WTC11 (cell line): ENCODE data around the gene GNAL. TPM values are rescaled to one million over a fixed set of nuclear protein-coding genes. Genes with fewer than 3 reads are reported as not detected.
A peak's percentile ranks its signal among the peaks of the same experiment; 100 is the strongest.

Experiments used
- AR ChIP-seq: fragments of 250-450 bp; sonication (Bioruptor Pico); IDR thresholded peaks from 2 replicates; pipeline ENCODE4 v1.9.0; 2021; ENCODE audit warnings: mild to moderate bottlenecking
- ARID4B ChIP-seq: sonication (generic); formaldehyde crosslinking; IDR thresholded peaks from 2 replicates; pipeline ENCODE4 v1.8.0; 2023; ENCODE audit warnings: missing genetic modification reagents, mild to moderate bottlenecking, borderline replicate concordance
- ATF3 ChIP-seq: sonication (generic); formaldehyde crosslinking; conservative IDR thresholded peaks from 2 replicates; pipeline ENCODE4 v1.8.1; 2022; ENCODE audit warnings: mild to moderate bottlenecking, missing genetic modification reagents
- ATF6 ChIP-seq: sonication (generic); formaldehyde crosslinking; IDR thresholded peaks from 2 replicates; pipeline ENCODE4 v1.8.1; 2023; ENCODE audit warnings: mild to moderate bottlenecking, missing genetic modification reagents
- CBFB ChIP-seq: sonication (generic); formaldehyde crosslinking; IDR thresholded peaks from 2 replicates; pipeline ENCODE4 v1.8.1; 2022; ENCODE audit warnings: mild to moderate bottlenecking, low read depth, missing genetic modification reagents
- CREB1 ChIP-seq: sonication (generic); formaldehyde crosslinking; IDR thresholded peaks from 2 replicates; pipeline ENCODE4 v1.8.0; 2023; ENCODE audit warnings: mild to moderate bottlenecking, missing genetic modification reagents
- CREM ChIP-seq: sonication (generic); formaldehyde crosslinking; IDR thresholded peaks from 2 replicates; pipeline ENCODE4 v1.8.1; 2022; ENCODE audit warnings: mild to moderate bottlenecking, missing genetic modification reagents, moderate library complexity
- EMX1 ChIP-seq: fragments of 250-450 bp; sonication (Bioruptor Pico); IDR thresholded peaks from 2 replicates; pipeline ENCODE4 v1.8.0; 2021; ENCODE audit warnings: mild to moderate bottlenecking
- ETV6 ChIP-seq: sonication (generic); formaldehyde crosslinking; IDR thresholded peaks from 2 replicates; pipeline ENCODE4 v1.8.1; 2022; ENCODE audit warnings: mild to moderate bottlenecking, missing genetic modification reagents
- FOXJ3 ChIP-seq: sonication (generic); formaldehyde crosslinking; IDR thresholded peaks from 2 replicates; pipeline ENCODE4 v1.9.0; 2021; ENCODE audit warnings: missing genetic modification reagents, mild to moderate bottlenecking, borderline replicate concordance
- FOXP4 ChIP-seq: sonication (generic); formaldehyde crosslinking; IDR thresholded peaks from 2 replicates; pipeline ENCODE4 v1.8.0; 2022; ENCODE audit warnings: mild to moderate bottlenecking, missing genetic modification reagents
- HMGA2 ChIP-seq: fragments of 250-450 bp; sonication (Bioruptor Pico); IDR thresholded peaks from 2 replicates; pipeline ENCODE4 v1.4.0; 2021; ENCODE audit warnings: mild to moderate bottlenecking, moderate library complexity
- HMGXB4 ChIP-seq: sonication (generic); formaldehyde crosslinking; IDR thresholded peaks from 2 replicates; pipeline ENCODE4 v1.8.1; 2023; ENCODE audit warnings: mild to moderate bottlenecking, moderate library complexity, missing genetic modification reagents
- IRF1 ChIP-seq: sonication (generic); formaldehyde crosslinking; IDR thresholded peaks from 2 replicates; pipeline ENCODE4 v1.8.0; 2023; ENCODE audit warnings: missing genetic modification reagents
- MYBL2 ChIP-seq: sonication (generic); formaldehyde crosslinking; IDR thresholded peaks from 2 replicates; pipeline ENCODE4 v1.8.1; 2023; ENCODE audit warnings: mild to moderate bottlenecking, moderate library complexity, missing genetic modification reagents
- NR1H2 ChIP-seq: sonication (generic); formaldehyde crosslinking; IDR thresholded peaks from 2 replicates; pipeline ENCODE4 v1.9.0; 2021; ENCODE audit warnings: mild to moderate bottlenecking, moderate library complexity, missing genetic modification reagents
- OVOL2 ChIP-seq: fragments of 250-450 bp; sonication (Bioruptor Pico); IDR thresholded peaks from 2 replicates; pipeline ENCODE4 v1.9.0; 2021; ENCODE audit warnings: mild to moderate bottlenecking, borderline replicate concordance
- RORB ChIP-seq: fragments of 250-450 bp; sonication (Bioruptor Pico); IDR thresholded peaks from 2 replicates; pipeline ENCODE4 v1.9.0; 2021; ENCODE audit warnings: mild to moderate bottlenecking
- TEAD1 ChIP-seq: sonication (generic); formaldehyde crosslinking; IDR thresholded peaks from 2 replicates; pipeline ENCODE4 v1.8.0; 2022; ENCODE audit warnings: mild to moderate bottlenecking, missing genetic modification reagents
- ZBTB21 ChIP-seq: sonication (generic); formaldehyde crosslinking; IDR thresholded peaks from 2 replicates; pipeline ENCODE4 v1.8.1; 2023; ENCODE audit warnings: mild to moderate bottlenecking, missing genetic modification reagents, borderline replicate concordance
- ZNF512 ChIP-seq: sonication (generic); formaldehyde crosslinking; IDR thresholded peaks from 2 replicates; pipeline ENCODE4 v1.8.1; 2022; ENCODE audit warnings: missing genetic modification reagents, borderline replicate concordance
- total RNA-seq: library from RNA; stranded (reverse); gene quantifications from 3 replicates; pipeline ENCODE4 v1.2.3, GENCODE V29; 2021

GNAL gene
- total RNA-seq, 1 experiment from 2014 or later, result 22.3 TPM

GRCh38 chr18:11689669-11690565 is 853 bp downstream of the GNAL start (continued):
- TF ChIP-seq HMGXB4 (CRISPR knock-in tag), result no peak
- 0 out of 2 replicates have a peak, but pooled peaks have one; percentile 12 for TF ChIP-seq CREM
- no peak for TF ChIP-seq CREB1 (CRISPR knock-in tag)
- TF ChIP-seq EMX1 (CRISPR knock-in tag), result no peak
- no peak for TF ChIP-seq ETV6 (CRISPR knock-in tag)
- TF ChIP-seq RORB (CRISPR knock-in tag), result no peak
- TF ChIP-seq TEAD1 (CRISPR knock-in tag), result peak; percentile 37
- no peak for TF ChIP-seq MYBL2 (CRISPR knock-in tag)
- peak; percentile 89 for TF ChIP-seq FOXP4 (CRISPR knock-in tag)
- TF ChIP-seq OVOL2 (CRISPR knock-in tag), result no peak
- no peak for TF ChIP-seq AR
- TF ChIP-seq ZNF512 (CRISPR knock-in tag), result no peak
- no peak for TF ChIP-seq ATF6
- no peak for TF ChIP-seq CBFB (CRISPR knock-in tag)
- no peak for TF ChIP-seq FOXJ3 (CRISPR knock-in tag)
- TF ChIP-seq HMGA2 (CRISPR knock-in tag), result no peak
- TF ChIP-seq NR1H2 (CRISPR knock-in tag), result no peak
- 0 out of 2 replicates have a peak, but pooled peaks have one; percentile 93 for TF ChIP-seq ARID4B (CRISPR knock-in tag)
- no peak for TF ChIP-seq ZBTB21
- no peak for TF ChIP-seq ATF3 (CRISPR knock-in tag)
- TF ChIP-seq IRF1 (CRISPR knock-in tag), result peak; percentile 50; the same call in 1 of the 2 replicates
